ENCODE results near the gene SPOUT1.

DNA sequence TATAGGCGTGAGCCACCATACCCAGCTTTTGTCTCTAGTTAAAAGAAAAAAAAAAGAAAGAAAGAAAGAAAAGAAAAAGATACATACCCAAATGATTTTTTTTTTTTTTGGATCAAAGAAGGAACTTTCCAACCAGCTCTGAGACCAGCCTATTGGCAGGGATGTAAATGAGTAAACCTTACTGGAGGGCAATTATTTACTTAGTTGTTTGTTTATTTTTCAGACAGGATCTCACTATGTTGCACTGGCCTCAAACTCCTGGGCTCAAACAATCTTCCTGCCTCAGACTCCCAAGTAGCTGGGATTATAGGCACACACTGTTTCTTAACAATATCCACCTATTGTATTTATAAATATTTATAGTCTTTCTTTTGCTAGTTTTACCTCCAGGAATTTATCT, 10.9 kb upstream of the SPOUT1 start:
- TF ChIP-seq, protein P1, sequence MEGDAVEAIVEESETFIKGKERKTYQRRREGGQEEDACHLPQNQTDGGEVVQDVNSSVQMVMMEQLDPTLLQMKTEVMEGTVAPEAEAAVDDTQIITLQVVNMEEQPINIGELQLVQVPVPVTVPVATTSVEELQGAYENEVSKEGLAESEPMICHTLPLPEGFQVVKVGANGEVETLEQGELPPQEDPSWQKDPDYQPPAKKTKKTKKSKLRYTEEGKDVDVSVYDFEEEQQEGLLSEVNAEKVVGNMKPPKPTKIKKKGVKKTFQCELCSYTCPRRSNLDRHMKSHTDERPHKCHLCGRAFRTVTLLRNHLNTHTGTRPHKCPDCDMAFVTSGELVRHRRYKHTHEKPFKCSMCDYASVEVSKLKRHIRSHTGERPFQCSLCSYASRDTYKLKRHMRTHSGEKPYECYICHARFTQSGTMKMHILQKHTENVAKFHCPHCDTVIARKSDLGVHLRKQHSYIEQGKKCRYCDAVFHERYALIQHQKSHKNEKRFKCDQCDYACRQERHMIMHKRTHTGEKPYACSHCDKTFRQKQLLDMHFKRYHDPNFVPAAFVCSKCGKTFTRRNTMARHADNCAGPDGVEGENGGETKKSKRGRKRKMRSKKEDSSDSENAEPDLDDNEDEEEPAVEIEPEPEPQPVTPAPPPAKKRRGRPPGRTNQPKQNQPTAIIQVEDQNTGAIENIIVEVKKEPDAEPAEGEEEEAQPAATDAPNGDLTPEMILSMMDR (IDR thresholded peaks at IDR 0.05), result no peak
- TF ChIP-seq EP300 (IDR thresholded peaks at IDR 0.05) (no peak), POLR2A (IDR thresholded peaks at IDR 0.05) (no peak)

Data from tibial nerve (tissue), 4 donors.